ENCODE data around the gene GRAMD1C. TPM values are rescaled to one million over a fixed set of nuclear protein-coding genes. Genes with fewer than 3 reads are reported as not detected.

Gene GRAMD1C
- polyA plus RNA-seq, 2 of the 4 experiments (the other 2 are of a cell fraction): 0.32 to 0.59 TPM

DNA sequence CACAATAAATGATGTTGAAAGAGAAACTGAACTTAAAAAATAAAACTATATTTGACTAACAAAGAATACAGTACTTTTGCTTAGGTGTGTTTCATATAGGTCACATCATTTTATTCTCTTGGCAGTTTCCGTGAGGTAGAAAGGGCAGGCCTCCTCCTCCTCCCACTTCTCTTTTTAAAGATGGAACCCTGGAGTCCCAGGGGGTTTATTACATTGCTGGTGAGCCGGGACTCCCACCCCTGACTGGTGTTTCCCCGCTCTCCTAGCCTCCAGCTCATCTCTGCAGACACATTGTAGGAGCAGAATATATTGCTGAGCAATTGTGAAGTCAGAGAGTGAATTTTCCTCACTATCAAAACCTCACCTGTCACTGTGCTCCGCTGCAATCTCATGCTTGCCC is 139.2 kb downstream of the GRAMD1C start:
- ChIA-PET POLR2A (no interaction called here), CTCF (interaction anchor here (0.5 kb wide), 1 partner anchor 17 kb away, joined by 5 read pairs; no protein-coding TSS in a partner anchor)
- Histone ChIP-seq H3K4me2 (no peak overlapping the region), H3K4me1 (no peaks in the 10 kb centered on the region), H3K9me3 (peaks cover 11% of the 10 kb centered on the region; the same call in 1 of the 3 replicates), H3K4me3 (no peak overlapping the region), H3K27ac (no peak overlapping the region)
- ATAC-seq (no peak), FAIRE-seq (no peak), DNase-seq (ENCODE audit: low read depth in 1 of 2, low spot score in 1 of 2) (no peak)
- no peak for TF ChIP-seq RFX5 (IDR thresholded peaks at IDR 0.05)
- TF ChIP-seq RAD21 (conservative IDR thresholded peaks at IDR 0.05 in 1 of 2, IDR thresholded peaks at IDR 0.05 in 1 of 2): no peak
- no peak for TF ChIP-seq SREBF2 (IDR thresholded peaks at IDR 0.05)
- no peak for TF ChIP-seq ESRRA (IDR thresholded peaks at IDR 0.05; ENCODE audit: borderline replicate concordance, low read length)
- no peak for TF ChIP-seq ATOH8 (CRISPR knock-in tag; IDR thresholded peaks at IDR 0.05; ENCODE audit: low read depth)
- TF ChIP-seq, protein P1, sequence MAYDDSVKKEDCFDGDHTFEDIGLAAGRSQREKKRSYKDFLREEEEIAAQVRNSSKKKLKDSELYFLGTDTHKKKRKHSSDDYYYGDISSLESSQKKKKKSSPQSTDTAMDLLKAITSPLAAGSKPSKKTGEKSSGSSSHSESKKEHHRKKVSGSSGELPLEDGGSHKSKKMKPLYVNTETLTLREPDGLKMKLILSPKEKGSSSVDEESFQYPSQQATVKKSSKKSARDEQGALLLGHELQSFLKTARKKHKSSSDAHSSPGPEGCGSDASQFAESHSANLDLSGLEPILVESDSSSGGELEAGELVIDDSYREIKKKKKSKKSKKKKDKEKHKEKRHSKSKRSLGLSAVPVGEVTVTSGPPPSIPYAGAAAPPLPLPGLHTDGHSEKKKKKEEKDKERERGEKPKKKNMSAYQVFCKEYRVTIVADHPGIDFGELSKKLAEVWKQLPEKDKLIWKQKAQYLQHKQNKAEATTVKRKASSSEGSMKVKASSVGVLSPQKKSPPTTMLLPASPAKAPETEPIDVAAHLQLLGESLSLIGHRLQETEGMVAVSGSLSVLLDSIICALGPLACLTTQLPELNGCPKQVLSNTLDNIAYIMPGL (CRISPR knock-in tag; IDR thresholded peaks at IDR 0.05; ENCODE audit: borderline replicate concordance): no peak
- no peak for TF ChIP-seq JUNB (IDR thresholded peaks at IDR 0.05)
- no peak for TF ChIP-seq JUN (IDR thresholded peaks at IDR 0.05)
- TF ChIP-seq ZC3H11A (IDR thresholded peaks at IDR 0.05): no peak
- TF ChIP-seq KDM1A (IDR thresholded peaks at IDR 0.05; ENCODE audit: low read depth): no peak
- TF ChIP-seq, protein P2, sequence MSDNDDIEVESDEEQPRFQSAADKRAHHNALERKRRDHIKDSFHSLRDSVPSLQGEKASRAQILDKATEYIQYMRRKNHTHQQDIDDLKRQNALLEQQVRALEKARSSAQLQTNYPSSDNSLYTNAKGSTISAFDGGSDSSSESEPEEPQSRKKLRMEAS (IDR thresholded peaks at IDR 0.05): no peak
- no peak for TF ChIP-seq FOSB (CRISPR knock-in tag; IDR thresholded peaks at IDR 0.05)
- TF ChIP-seq EHF (CRISPR knock-in tag; IDR thresholded peaks at IDR 0.05): no peak
- no peak for TF ChIP-seq FOXS1 (CRISPR knock-in tag; IDR thresholded peaks at IDR 0.05)
- no peak for TF ChIP-seq HOXA7 (CRISPR knock-in tag; IDR thresholded peaks at IDR 0.05)
- no peak for TF ChIP-seq CBX8 (IDR thresholded peaks at IDR 0.05)
- TF ChIP-seq CHD4 (IDR thresholded peaks at IDR 0.05; ENCODE audit: borderline replicate concordance): no peak
- no peak for TF ChIP-seq NR3C1 (IDR thresholded peaks at IDR 0.05)
- no peak for TF ChIP-seq RCOR1 (IDR thresholded peaks at IDR 0.05; ENCODE audit: low read depth, low read length)
- WGBS (ENCODE audit: missing lambda C conversion rate): 72% methylated on average over 4 of the region's 4 CpGs

DNA sequence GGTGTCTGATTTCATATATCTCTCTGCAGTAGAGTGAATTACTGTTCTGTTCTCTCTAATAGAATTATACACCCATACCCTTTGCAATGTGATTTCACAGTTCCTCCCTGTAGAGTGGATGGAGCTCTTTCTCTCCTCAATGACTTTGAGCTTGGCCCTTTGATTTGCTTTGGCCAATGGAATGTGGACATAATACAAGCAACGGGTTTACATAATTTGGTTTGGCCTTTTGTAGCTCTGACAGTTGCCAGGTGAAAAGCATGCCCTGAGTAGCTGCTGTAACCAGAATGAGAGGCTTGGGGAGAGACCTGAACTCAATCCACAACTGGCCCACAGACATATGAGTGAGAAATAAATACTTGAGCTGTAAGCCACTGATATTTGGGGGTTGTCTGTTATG is 141.3 kb downstream of the GRAMD1C start:
- TF ChIP-seq, protein P3, sequence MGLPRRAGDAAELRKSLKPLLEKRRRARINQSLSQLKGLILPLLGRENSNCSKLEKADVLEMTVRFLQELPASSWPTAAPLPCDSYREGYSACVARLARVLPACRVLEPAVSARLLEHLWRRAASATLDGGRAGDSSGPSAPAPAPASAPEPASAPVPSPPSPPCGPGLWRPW (IDR thresholded peaks at IDR 0.05): no peak
- no peak for TF ChIP-seq EHMT2 (IDR thresholded peaks at IDR 0.05; ENCODE audit: low read depth)
- TF ChIP-seq ATOH8 (CRISPR knock-in tag; IDR thresholded peaks at IDR 0.05; ENCODE audit: low read depth): no peak
- no peak for TF ChIP-seq CEBPB (IDR thresholded peaks at IDR 0.05)
- TF ChIP-seq EHF (CRISPR knock-in tag; IDR thresholded peaks at IDR 0.05): no peak
- TF ChIP-seq BHLHE40 (IDR thresholded peaks at IDR 0.05; ENCODE audit: low read depth, low read length): no peak
- TF ChIP-seq CBX2 (IDR thresholded peaks at IDR 0.05; ENCODE audit: borderline replicate concordance, low read depth): no peak
- TF ChIP-seq, protein P4, sequence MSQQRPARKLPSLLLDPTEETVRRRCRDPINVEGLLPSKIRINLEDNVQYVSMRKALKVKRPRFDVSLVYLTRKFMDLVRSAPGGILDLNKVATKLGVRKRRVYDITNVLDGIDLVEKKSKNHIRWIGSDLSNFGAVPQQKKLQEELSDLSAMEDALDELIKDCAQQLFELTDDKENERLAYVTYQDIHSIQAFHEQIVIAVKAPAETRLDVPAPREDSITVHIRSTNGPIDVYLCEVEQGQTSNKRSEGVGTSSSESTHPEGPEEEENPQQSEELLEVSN (IDR thresholded peaks at IDR 0.05; ENCODE audit: borderline replicate concordance, low read depth): no peak
- no peak for TF ChIP-seq HEYL (CRISPR knock-in tag; IDR thresholded peaks at IDR 0.05)
- no peak for TF ChIP-seq MAFK (IDR thresholded peaks at IDR 0.05; ENCODE audit: partially characterized antibody)
- TF ChIP-seq ZNF302 (CRISPR knock-in tag; IDR thresholded peaks at IDR 0.05): no peak
- TF ChIP-seq, protein P1 (CRISPR knock-in tag; IDR thresholded peaks at IDR 0.05; ENCODE audit: borderline replicate concordance): no peak
- H3K4me2 ChIP-seq: no peak overlapping the region
- no peaks in the 10 kb centered on the region for H3K9me3 ChIP-seq
- ChIA-PET CTCF (no interaction called here), POLR2A (no interaction called here)
- H3K27ac ChIP-seq: no peak overlapping the region
- ATAC-seq: no peak
- H3K4me3 ChIP-seq: no peak overlapping the region
- no peak for FAIRE-seq
- WGBS (ENCODE audit: missing lambda C conversion rate): 80% methylated on average over 1 of the region's 1 CpG
- H3K4me1 ChIP-seq: no peaks in the 10 kb centered on the region
- no peak for DNase-seq (ENCODE audit: low read depth in 1 of 2, low spot score in 1 of 2)
